ENCODE measurements around the gene IL37.
"Not testable (repeated sequence)": the region's sequence is repeated elsewhere in the genome, so short reads cannot be mapped to it uniquely, and the experiment has no call there.

IL37 gene

DNA sequence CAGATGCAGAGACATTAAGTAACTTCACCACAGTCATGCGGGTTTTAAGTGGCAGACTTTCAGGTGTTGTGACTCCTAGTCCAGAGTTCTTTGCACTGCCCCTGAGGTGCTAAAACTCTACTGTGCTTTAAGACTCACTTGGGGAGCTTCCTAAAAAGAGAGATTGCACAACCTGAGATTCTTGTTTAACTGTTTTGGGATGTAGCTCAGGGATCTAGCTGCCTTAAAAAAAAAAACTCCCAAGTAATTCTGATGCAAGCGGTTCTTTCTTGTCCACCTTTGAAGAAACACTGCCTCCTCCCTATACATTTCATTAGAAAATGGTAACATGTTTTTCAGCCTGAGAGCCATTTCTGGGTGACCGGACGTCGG lies 13.0 kb downstream of the IL37 start:
- no peak for DNase-seq (ENCODE audit: low read depth, low spot score)
- Histone ChIP-seq H3K36me3 (ENCODE audit: insufficient read depth, insufficient read length, low read length) (no peaks in the 10 kb centered on the region), H3K27me3 (ENCODE audit: insufficient read depth, insufficient read length) (no peaks in the 10 kb centered on the region), H3K4me1 (ENCODE audit: insufficient read depth, insufficient read length) (no peaks in the 10 kb centered on the region), H3K9me3 (ENCODE audit: insufficient read depth, low read length) (0 out of 2 replicates have a peak, but pooled peaks cover 9% of the 10 kb centered on the region), H3K4me3 (ENCODE audit: insufficient read length, low read depth) (no peak overlapping the region), H3K9ac (ENCODE audit: insufficient read length, low read depth) (no peak overlapping the region)
- no peak for TF ChIP-seq ZNF274 (IDR thresholded peaks at IDR 0.05; ENCODE audit: low read depth, low read length)
- TF ChIP-seq YY1 (IDR thresholded peaks at IDR 0.05; ENCODE audit: insufficient read depth, insufficient read length) = no peak
- no peak for TF ChIP-seq SUZ12 (IDR thresholded peaks at IDR 0.05; ENCODE audit: extremely low read depth, insufficient read depth, insufficient read length)

DNA sequence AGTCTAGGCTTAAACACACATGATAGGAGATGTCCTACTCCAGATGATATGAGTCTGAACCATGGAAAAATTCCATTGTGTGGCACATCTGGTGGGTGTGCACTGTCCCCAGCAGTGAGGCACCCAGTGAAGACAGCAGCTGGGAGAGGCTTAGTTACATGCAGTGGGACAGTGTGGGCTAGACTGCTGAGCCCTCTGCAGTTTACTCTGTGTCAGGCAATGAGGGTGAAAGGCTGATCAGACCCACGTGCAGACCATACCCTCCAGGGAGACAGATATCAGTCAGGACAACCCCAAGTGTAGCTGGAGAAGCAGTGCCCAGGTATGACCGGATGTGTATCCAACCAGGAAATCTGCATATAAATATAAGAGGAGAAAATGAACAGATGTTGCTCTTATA lies 13.4 kb downstream of the IL37 start:
- TF ChIP-seq ZNF274 (IDR thresholded peaks at IDR 0.05; ENCODE audit: low read depth, low read length) (no peak), YY1 (IDR thresholded peaks at IDR 0.05; ENCODE audit: insufficient read depth, insufficient read length) (no peak), SUZ12 (IDR thresholded peaks at IDR 0.05; ENCODE audit: extremely low read depth, insufficient read depth, insufficient read length) (no peak)
- no peak for DNase-seq (ENCODE audit: low read depth, low spot score)
- Histone ChIP-seq H3K4me3 (ENCODE audit: insufficient read length, low read depth) (no peak overlapping the region), H3K4me1 (ENCODE audit: insufficient read depth, insufficient read length) (no peaks in the 10 kb centered on the region), H3K9ac (ENCODE audit: insufficient read length, low read depth) (no peak overlapping the region), H3K36me3 (ENCODE audit: insufficient read depth, insufficient read length, low read length) (no peaks in the 10 kb centered on the region), H3K9me3 (ENCODE audit: insufficient read depth, low read length) (0 out of 2 replicates have a peak, but pooled peaks cover 8% of the 10 kb centered on the region), H3K27me3 (ENCODE audit: insufficient read depth, insufficient read length) (no peaks in the 10 kb centered on the region)

DNA sequence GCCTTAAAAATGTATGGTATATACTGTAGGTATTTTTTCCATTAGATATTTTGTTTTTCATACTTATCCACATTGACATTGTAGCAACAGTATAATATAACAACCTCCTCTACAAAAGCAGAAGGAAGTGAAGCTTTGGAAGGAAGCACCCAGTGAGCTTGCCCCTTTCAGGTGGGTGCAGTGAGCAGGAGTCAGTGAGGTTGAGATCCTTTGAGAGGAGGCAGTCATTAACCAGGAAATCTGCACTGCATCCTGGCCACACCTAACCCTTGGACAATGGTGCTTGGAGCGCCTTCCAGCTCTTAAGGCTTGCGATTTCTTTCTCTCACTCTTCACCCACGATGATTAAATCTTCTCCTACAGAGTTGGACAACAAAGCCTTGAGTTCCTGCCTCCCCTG lies 13.9 kb downstream of the IL37 start:
- Histone ChIP-seq H3K36me3 (ENCODE audit: insufficient read depth, insufficient read length, low read length) (no peaks in the 10 kb centered on the region), H3K4me3 (ENCODE audit: insufficient read length, low read depth) (no peak overlapping the region), H3K4me1 (ENCODE audit: insufficient read depth, insufficient read length) (no peaks in the 10 kb centered on the region), H3K9ac (ENCODE audit: insufficient read length, low read depth) (no peak overlapping the region), H3K9me3 (ENCODE audit: insufficient read depth, low read length) (0 out of 2 replicates have a peak, but pooled peaks cover 3% of the 10 kb centered on the region), H3K27me3 (ENCODE audit: insufficient read depth, insufficient read length) (no peaks in the 10 kb centered on the region)
- DNase-seq (ENCODE audit: low read depth, low spot score) = no peak
- no peak for TF ChIP-seq SUZ12 (IDR thresholded peaks at IDR 0.05; ENCODE audit: extremely low read depth, insufficient read depth, insufficient read length)
- no peak for TF ChIP-seq ZNF274 (IDR thresholded peaks at IDR 0.05; ENCODE audit: low read depth, low read length)
- no peak for TF ChIP-seq YY1 (IDR thresholded peaks at IDR 0.05; ENCODE audit: insufficient read depth, insufficient read length)

DNA sequence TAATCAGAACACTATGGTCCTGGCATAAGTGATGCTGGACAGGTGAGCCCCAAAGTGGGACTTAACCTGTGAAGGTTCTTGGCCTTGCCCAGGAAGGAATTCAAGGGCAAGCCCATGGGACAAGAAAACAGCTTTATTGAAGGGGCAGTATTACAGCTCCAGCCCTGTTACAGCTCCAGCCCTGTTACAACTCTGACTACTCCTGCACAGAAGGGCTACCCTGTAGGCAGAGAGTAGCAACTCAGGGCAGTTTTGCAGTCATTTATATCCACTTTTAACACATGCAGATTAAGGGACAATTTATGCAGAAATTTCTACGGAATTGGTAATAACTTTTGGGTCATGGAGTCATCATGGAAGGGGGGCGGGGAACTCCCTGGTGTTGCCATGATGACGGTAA lies 15.7 kb downstream of the IL37 start:
- no peak overlapping the region for H3K9ac ChIP-seq (ENCODE audit: insufficient read length, low read depth)
- no peak for TF ChIP-seq YY1 (IDR thresholded peaks at IDR 0.05; ENCODE audit: insufficient read depth, insufficient read length)
- TF ChIP-seq SUZ12 (IDR thresholded peaks at IDR 0.05; ENCODE audit: extremely low read depth, insufficient read depth, insufficient read length) = no peak
- TF ChIP-seq ZNF274 (IDR thresholded peaks at IDR 0.05; ENCODE audit: low read depth, low read length) = no peak

DNA sequence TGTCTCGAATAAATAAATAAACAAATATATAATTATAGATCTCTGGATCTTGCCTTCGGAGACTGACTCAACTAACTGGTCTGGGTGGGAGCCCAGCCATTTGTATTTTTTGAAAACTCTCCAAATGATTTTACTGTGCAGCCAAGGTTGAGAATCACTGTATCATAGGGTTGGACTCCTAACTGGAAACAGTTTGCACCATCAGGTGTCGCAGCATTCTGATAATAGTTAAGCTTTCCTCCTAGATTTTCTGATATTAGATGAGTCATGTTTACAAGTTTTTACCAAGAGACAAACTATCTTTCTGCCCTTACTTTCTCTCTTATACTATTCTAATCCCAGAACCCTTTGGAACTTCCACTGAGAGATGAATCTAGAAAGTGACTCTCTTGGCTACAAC lies 16.8 kb downstream of the IL37 start:
- H3K9ac ChIP-seq (ENCODE audit: insufficient read length, low read depth) = no peak overlapping the region
- TF ChIP-seq YY1 (IDR thresholded peaks at IDR 0.05; ENCODE audit: insufficient read depth, insufficient read length) (no peak), SUZ12 (IDR thresholded peaks at IDR 0.05; ENCODE audit: extremely low read depth, insufficient read depth, insufficient read length) (no peak), ZNF274 (IDR thresholded peaks at IDR 0.05; ENCODE audit: low read depth, low read length) (no peak)
- no peaks in the 10 kb centered on the region for H3K27me3 ChIP-seq (ENCODE audit: insufficient read depth, insufficient read length)
- H3K4me3 ChIP-seq (ENCODE audit: insufficient read length, low read depth) = no peak overlapping the region
- no peaks in the 10 kb centered on the region for H3K36me3 ChIP-seq (ENCODE audit: insufficient read depth, insufficient read length, low read length)
- DNase-seq (ENCODE audit: low read depth, low spot score) = no peak
- H3K4me1 ChIP-seq (ENCODE audit: insufficient read depth, insufficient read length) = no peaks in the 10 kb centered on the region
- H3K9me3 ChIP-seq (ENCODE audit: insufficient read depth, low read length) = no peaks in the 10 kb centered on the region

More for the DNA sequence above, 15.7 kb downstream of the IL37 start:
- Histone ChIP-seq H3K4me3 (ENCODE audit: insufficient read length, low read depth) (no peak overlapping the region), H3K36me3 (ENCODE audit: insufficient read depth, insufficient read length, low read length) (no peaks in the 10 kb centered on the region), H3K4me1 (ENCODE audit: insufficient read depth, insufficient read length) (no peaks in the 10 kb centered on the region), H3K9me3 (ENCODE audit: insufficient read depth, low read length) (no peaks in the 10 kb centered on the region), H3K27me3 (ENCODE audit: insufficient read depth, insufficient read length) (no peaks in the 10 kb centered on the region)
- no peak for DNase-seq (ENCODE audit: low read depth, low spot score)

DNA sequence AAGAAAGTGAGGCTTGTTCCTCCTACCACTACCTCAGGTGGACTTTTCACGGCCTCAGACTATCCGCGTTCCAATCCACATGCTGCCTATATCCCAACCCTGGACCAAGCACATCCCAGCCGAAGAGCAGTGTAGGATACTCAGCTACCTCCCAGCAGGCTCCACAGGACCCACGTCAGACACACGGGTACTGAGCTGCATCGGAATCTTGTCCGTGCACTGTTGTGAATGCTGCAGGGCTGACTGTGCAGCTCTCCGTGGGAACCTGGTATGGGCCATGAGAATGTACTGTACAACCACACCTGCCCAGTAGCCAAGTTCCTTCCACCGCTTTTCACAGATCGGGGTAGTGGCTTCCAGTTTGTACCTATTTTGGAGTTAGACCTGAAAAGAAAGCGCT lies 22.3 kb downstream of the IL37 start:
- no peaks in the 10 kb centered on the region for H3K4me1 ChIP-seq (ENCODE audit: insufficient read depth, insufficient read length)
- H3K9ac ChIP-seq (ENCODE audit: insufficient read length, low read depth) = no peak overlapping the region
- no peak for TF ChIP-seq ZNF274 (IDR thresholded peaks at IDR 0.05; ENCODE audit: low read depth, low read length)
- no peak for TF ChIP-seq SUZ12 (IDR thresholded peaks at IDR 0.05; ENCODE audit: extremely low read depth, insufficient read depth, insufficient read length)
- TF ChIP-seq YY1 (IDR thresholded peaks at IDR 0.05; ENCODE audit: insufficient read depth, insufficient read length) = no peak
- no peaks in the 10 kb centered on the region for H3K36me3 ChIP-seq (ENCODE audit: insufficient read depth, insufficient read length, low read length)
- H3K4me3 ChIP-seq (ENCODE audit: insufficient read length, low read depth) = no peak overlapping the region
- H3K9me3 ChIP-seq (ENCODE audit: insufficient read depth, low read length) = no peaks in the 10 kb centered on the region
- DNase-seq (ENCODE audit: low read depth, low spot score) = no peak
- peaks cover 6% of the 10 kb centered on the region for H3K27me3 ChIP-seq (ENCODE audit: insufficient read depth, insufficient read length)

DNA sequence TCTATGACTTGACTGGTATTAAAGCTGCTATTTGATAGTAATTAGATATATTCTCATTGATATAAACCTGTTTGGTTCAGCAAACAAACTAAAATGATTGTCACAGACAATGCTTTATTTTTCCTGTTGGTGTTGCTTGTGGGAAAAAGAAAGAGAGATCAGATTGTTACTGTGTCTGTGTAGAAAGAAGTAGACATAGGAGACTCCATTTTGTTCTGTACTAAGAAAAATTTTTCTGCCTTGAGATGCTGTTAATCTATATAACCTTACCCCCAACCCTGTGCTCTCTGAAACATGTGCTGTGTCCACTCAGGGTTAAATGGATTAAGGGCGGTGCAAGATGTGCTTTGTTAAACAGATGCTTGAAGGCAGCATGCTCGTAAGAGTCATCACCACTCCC lies 23.2 kb downstream of the IL37 start:
- H3K4me1 ChIP-seq (ENCODE audit: insufficient read depth, insufficient read length); H3K4me3 ChIP-seq (ENCODE audit: insufficient read length, low read depth); H3K9me3 ChIP-seq (ENCODE audit: insufficient read depth, low read length); H3K36me3 ChIP-seq (ENCODE audit: insufficient read depth, insufficient read length, low read length); H3K9ac ChIP-seq (ENCODE audit: insufficient read length, low read depth); DNase-seq (ENCODE audit: low read depth, low spot score); H3K27me3 ChIP-seq (ENCODE audit: insufficient read depth, insufficient read length): not testable (repeated sequence)

DNA sequence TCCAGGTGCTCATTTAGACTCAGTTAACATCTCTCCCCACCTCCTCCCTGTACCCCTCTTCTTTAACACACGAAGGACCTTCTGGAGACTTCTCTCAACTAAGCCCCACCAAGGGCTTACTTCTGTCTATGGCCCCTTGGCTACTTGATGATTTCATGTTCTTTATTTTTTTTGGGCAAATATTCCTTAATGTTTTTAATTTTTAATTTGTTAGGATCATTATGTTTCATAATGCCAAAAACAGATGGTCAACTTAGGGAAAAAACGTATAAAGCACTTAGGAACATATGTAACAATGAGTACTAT lies 25.9 kb downstream of the IL37 start:
- H3K27me3 ChIP-seq (ENCODE audit: insufficient read depth, insufficient read length) = peaks cover 6% of the 10 kb centered on the region
- no peaks in the 10 kb centered on the region for H3K4me1 ChIP-seq (ENCODE audit: insufficient read depth, insufficient read length)

More for the DNA sequence above, 25.9 kb downstream of the IL37 start:
- H3K9me3 ChIP-seq (ENCODE audit: insufficient read depth, low read length) = no peaks in the 10 kb centered on the region
- no peak overlapping the region for H3K4me3 ChIP-seq (ENCODE audit: insufficient read length, low read depth)
- no peak for DNase-seq (ENCODE audit: low read depth, low spot score)
- H3K9ac ChIP-seq (ENCODE audit: insufficient read length, low read depth) = no peak overlapping the region
- no peaks in the 10 kb centered on the region for H3K36me3 ChIP-seq (ENCODE audit: insufficient read depth, insufficient read length, low read length)
- TF ChIP-seq SUZ12 (IDR thresholded peaks at IDR 0.05; ENCODE audit: extremely low read depth, insufficient read depth, insufficient read length) = no peak
- no peak for TF ChIP-seq YY1 (IDR thresholded peaks at IDR 0.05; ENCODE audit: insufficient read depth, insufficient read length)
- TF ChIP-seq ZNF274 (IDR thresholded peaks at IDR 0.05; ENCODE audit: low read depth, low read length) = no peak
